Left ventricle myocardium inferior (tissue), 1 donor: ENCODE data around the gene RAP1GAP. TPM values are rescaled to one million over a fixed set of nuclear protein-coding genes. Genes with fewer than 3 reads are reported as not detected.

Source experiments
- DNase-seq: peaks from one replicate; pipeline ENCODE4 v3.0.0-alpha.2; 2020
- H3K27ac ChIP-seq: fragments of 200-600 bp; replicated peaks from 2 replicates; pipeline ENCODE4 v1.8.0; 2021
- H3K27me3 ChIP-seq: fragments of 200-600 bp; 2 replicates; pipeline ENCODE4 v1.8.0; 2021; ENCODE audit warnings: low read depth
- H3K36me3 ChIP-seq: fragments of 200-600 bp; 2 replicates; pipeline ENCODE4 v1.8.0; 2021
- H3K4me1 ChIP-seq: fragments of 200-600 bp; 2 replicates; pipeline ENCODE4 v1.8.0; 2021
- H3K4me3 ChIP-seq: fragments of 200-600 bp; 2 replicates; pipeline ENCODE4 v1.8.0; 2021; ENCODE audit warnings: mild to moderate bottlenecking, moderate library complexity
- H3K9me3 ChIP-seq: fragments of 200-600 bp; replicated peaks from 2 replicates; pipeline ENCODE4 v1.8.0; 2021
- intact Hi-C: fragments of 100-400 bp; cut with micrococcal nuclease; formaldehyde crosslinking; loops from one replicate; pipeline ENCODE4 v1.11.0; 2022
- total RNA-seq: library from RNA; stranded (reverse); fragmentation: NEBNext Ultra II Directional; extraction: Animal tissue kit (Norgen Biotek cat#: 25700); gene quantifications from one replicate; pipeline ENCODE4 v1.2.1, GENCODE V29; 2021
- TF ChIP-seq, protein P1 (sequence below): fragments of 200-600 bp; IDR thresholded peaks from 2 replicates; pipeline ENCODE4 v1.8.0; 2021; ENCODE audit warnings: antibody characterized with exemption, mild to moderate bottlenecking, borderline replicate concordance
- donor health status: DM: no; HTN: yes; CAD: no; lungs with severe emphysema.

RAP1GAP gene
- total RNA-seq, 1 donor from 2014 or later, result 6.2 TPM

- intact Hi-C loops, result no loop called here
- Histone ChIP-seq H3K27ac (no peak overlapping the region), H3K36me3 (no peaks in the 10 kb centered on the region), H3K4me3 (no peak overlapping the region), H3K4me1 (peaks cover 8% of the 10 kb centered on the region), H3K9me3 (no peaks in the 10 kb centered on the region), H3K27me3 (peaks cover 68% of the 10 kb centered on the region)
- no peak for DNase-seq
- TF ChIP-seq, protein P1, sequence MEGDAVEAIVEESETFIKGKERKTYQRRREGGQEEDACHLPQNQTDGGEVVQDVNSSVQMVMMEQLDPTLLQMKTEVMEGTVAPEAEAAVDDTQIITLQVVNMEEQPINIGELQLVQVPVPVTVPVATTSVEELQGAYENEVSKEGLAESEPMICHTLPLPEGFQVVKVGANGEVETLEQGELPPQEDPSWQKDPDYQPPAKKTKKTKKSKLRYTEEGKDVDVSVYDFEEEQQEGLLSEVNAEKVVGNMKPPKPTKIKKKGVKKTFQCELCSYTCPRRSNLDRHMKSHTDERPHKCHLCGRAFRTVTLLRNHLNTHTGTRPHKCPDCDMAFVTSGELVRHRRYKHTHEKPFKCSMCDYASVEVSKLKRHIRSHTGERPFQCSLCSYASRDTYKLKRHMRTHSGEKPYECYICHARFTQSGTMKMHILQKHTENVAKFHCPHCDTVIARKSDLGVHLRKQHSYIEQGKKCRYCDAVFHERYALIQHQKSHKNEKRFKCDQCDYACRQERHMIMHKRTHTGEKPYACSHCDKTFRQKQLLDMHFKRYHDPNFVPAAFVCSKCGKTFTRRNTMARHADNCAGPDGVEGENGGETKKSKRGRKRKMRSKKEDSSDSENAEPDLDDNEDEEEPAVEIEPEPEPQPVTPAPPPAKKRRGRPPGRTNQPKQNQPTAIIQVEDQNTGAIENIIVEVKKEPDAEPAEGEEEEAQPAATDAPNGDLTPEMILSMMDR, result no peak
These were observed 38.4 kb downstream of the RAP1GAP start for GRCh38 chr1:21630571-21631343.

- Histone ChIP-seq H3K27me3 (peaks cover 61% of the 10 kb centered on the region), H3K36me3 (no peaks in the 10 kb centered on the region), H3K27ac (no peak overlapping the region), H3K4me1 (peaks cover 8% of the 10 kb centered on the region), H3K9me3 (no peaks in the 10 kb centered on the region), H3K4me3 (no peak overlapping the region)
- intact Hi-C loops, result no loop called here
- DNase-seq, result no peak
- TF ChIP-seq, protein P1, result no peak
These were observed 39.2 kb downstream of the RAP1GAP start for GRCh38 chr1:21629971-21630370.

GRCh38 chr1:21628798-21629393, 40.3 kb downstream of the RAP1GAP start:
- TF ChIP-seq, protein P1, result no peak
- H3K9me3 ChIP-seq, result no peaks in the 10 kb centered on the region
- H3K4me3 ChIP-seq, result no peak overlapping the region
- no peak for DNase-seq
- H3K27me3 ChIP-seq, result peaks cover 53% of the 10 kb centered on the region
- no peaks in the 10 kb centered on the region for H3K36me3 ChIP-seq
- H3K27ac ChIP-seq, result no peak overlapping the region
- peaks cover 8% of the 10 kb centered on the region for H3K4me1 ChIP-seq
- intact Hi-C loops, result no loop called here

GRCh38 chr1:21626921-21627339, 42.2 kb downstream of the RAP1GAP start:
- intact Hi-C loops, result no loop called here
- H3K36me3 ChIP-seq, result no peaks in the 10 kb centered on the region
- no peak overlapping the region for H3K4me3 ChIP-seq
- TF ChIP-seq, protein P1, result no peak
- peaks cover 58% of the 10 kb centered on the region for H3K27me3 ChIP-seq
- peaks cover 8% of the 10 kb centered on the region for H3K4me1 ChIP-seq
- H3K27ac ChIP-seq, result no peak overlapping the region
- no peaks in the 10 kb centered on the region for H3K9me3 ChIP-seq
- DNase-seq, result no peak

GRCh38 chr1:21625390-21626190, 43.6 kb downstream of the RAP1GAP start:
- TF ChIP-seq, protein P1, result no peak
- H3K27me3 ChIP-seq, result peaks cover 65% of the 10 kb centered on the region
- intact Hi-C loops, result no loop called here

More at GRCh38 chr1:21625390-21626190, 43.6 kb downstream of the RAP1GAP start:
- Histone ChIP-seq H3K4me1 (peaks cover 13% of the 10 kb centered on the region), H3K4me3 (no peak overlapping the region), H3K27ac (no peak overlapping the region), H3K36me3 (no peaks in the 10 kb centered on the region), H3K9me3 (no peaks in the 10 kb centered on the region)
- DNase-seq, result no peak
